NCI-H748 (cell line): ENCODE results near the gene MBLAC1.

Source experiments
- DNase-seq: peaks from one replicate; lab custom pipeline; 2025; ENCODE audit not compliant: unreplicated experiment; lab: John Stamatoyannopoulos, UW

MBLAC1 gene

GRCh38 chr7:100170101-100170897, 43.5 kb downstream of the MBLAC1 start:
- DNase-seq = no peak

- DNase-seq = peak; percentile 73
Observed at GRCh38 chr7:100171087-100171681, 44.4 kb downstream of the MBLAC1 start.

- DNase-seq = no peak
Observed at GRCh38 chr7:100171840-100172239, 45.1 kb downstream of the MBLAC1 start.

GRCh38 chr7:100173806-100174495, 47.2 kb downstream of the MBLAC1 start:
- no peak for DNase-seq

GRCh38 chr7:100174582-100174981, 47.8 kb downstream of the MBLAC1 start:
- no peak for DNase-seq

GRCh38 chr7:100175296-100175935, 48.6 kb downstream of the MBLAC1 start:
- DNase-seq = no peak

GRCh38 chr7:100176096-100177044, 49.6 kb downstream of the MBLAC1 start:
- DNase-seq = no peak

- DNase-seq = peak; percentile 94
Observed at GRCh38 chr7:100177045-100178001, 50.6 kb downstream of the MBLAC1 start, which contains the start of the genes GPC2 and STAG3. TSS of gene GPC2 (minus strand) at chr7:100177381. CDS start at chr7:100177199, 182 bp downstream. TSS of gene STAG3 (plus strand) at chr7:100177918. CDS start at chr7:100180557, 2,639 bp downstream.
